Measurements from ENCODE around the gene PSENEN. TPM values are rescaled to one million over a fixed set of nuclear protein-coding genes. Genes with fewer than 3 reads are reported as not detected.
A peak's percentile ranks its signal among the peaks of the same experiment; 100 is the strongest.

The PSENEN gene
- total and polyA plus RNA-seq, 7 donors = 34.7 to 116 (median 41.0) TPM

DNA sequence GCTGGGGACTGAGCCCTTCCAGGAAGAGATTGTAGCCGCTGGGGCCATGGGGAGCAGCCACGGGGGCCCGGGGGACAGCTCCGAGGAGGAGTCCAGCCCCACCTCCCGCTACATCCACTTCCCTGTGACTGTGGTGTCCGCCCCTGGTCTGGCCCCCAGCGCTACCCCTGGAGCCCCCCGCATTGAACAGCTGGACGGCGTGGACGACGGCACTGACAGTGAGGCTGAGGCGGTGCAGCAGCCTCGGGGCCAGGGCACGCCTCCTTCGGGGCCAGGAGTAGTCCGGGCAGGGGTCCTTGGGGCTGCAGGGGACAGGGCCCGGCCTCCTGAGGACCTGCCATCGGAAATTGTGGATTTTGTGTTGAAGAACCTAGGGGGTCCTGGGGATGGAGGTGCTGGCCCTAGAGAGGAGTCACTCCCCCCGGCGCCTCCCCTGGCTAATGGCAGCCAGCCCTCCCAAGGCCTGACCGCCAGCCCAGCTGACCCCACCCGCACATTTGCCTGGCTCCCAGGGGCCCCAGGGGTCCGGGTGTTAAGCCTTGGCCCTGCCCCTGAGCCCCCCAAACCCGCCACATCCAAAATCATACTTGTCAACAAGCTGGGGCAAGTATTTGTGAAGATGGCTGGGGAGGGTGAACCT, 12.8 kb upstream of the PSENEN start:
- Histone ChIP-seq H3K4me3 (no peak overlapping the region), H3K27ac (no peak overlapping the region), H3K27me3 (ENCODE audit: insufficient read depth in 3 of 3, low read length in 2 of 3) (no peaks in the 10 kb centered on the region), H3K36me3 (ENCODE audit: insufficient read depth in 1 of 2, low read depth in 1 of 2) (peaks cover 5 to 99% of the 10 kb centered on the region in 2 donors), H3K9me3 (no peaks in the 10 kb centered on the region), H3K4me1 (no peaks in the 10 kb centered on the region)
- TF ChIP-seq, protein P1, sequence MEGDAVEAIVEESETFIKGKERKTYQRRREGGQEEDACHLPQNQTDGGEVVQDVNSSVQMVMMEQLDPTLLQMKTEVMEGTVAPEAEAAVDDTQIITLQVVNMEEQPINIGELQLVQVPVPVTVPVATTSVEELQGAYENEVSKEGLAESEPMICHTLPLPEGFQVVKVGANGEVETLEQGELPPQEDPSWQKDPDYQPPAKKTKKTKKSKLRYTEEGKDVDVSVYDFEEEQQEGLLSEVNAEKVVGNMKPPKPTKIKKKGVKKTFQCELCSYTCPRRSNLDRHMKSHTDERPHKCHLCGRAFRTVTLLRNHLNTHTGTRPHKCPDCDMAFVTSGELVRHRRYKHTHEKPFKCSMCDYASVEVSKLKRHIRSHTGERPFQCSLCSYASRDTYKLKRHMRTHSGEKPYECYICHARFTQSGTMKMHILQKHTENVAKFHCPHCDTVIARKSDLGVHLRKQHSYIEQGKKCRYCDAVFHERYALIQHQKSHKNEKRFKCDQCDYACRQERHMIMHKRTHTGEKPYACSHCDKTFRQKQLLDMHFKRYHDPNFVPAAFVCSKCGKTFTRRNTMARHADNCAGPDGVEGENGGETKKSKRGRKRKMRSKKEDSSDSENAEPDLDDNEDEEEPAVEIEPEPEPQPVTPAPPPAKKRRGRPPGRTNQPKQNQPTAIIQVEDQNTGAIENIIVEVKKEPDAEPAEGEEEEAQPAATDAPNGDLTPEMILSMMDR (IDR thresholded peaks at IDR 0.05) = no peak
- no peak for DNase-seq
- intact Hi-C loops (cut with DNase I) = no loop called here
- whole genome bisulfite sequencing, 3 donors = 84 to 89% (median 84%) methylated on average over 24 to 25 of the region's 25 CpGs
- ATAC-seq = no peak

DNA sequence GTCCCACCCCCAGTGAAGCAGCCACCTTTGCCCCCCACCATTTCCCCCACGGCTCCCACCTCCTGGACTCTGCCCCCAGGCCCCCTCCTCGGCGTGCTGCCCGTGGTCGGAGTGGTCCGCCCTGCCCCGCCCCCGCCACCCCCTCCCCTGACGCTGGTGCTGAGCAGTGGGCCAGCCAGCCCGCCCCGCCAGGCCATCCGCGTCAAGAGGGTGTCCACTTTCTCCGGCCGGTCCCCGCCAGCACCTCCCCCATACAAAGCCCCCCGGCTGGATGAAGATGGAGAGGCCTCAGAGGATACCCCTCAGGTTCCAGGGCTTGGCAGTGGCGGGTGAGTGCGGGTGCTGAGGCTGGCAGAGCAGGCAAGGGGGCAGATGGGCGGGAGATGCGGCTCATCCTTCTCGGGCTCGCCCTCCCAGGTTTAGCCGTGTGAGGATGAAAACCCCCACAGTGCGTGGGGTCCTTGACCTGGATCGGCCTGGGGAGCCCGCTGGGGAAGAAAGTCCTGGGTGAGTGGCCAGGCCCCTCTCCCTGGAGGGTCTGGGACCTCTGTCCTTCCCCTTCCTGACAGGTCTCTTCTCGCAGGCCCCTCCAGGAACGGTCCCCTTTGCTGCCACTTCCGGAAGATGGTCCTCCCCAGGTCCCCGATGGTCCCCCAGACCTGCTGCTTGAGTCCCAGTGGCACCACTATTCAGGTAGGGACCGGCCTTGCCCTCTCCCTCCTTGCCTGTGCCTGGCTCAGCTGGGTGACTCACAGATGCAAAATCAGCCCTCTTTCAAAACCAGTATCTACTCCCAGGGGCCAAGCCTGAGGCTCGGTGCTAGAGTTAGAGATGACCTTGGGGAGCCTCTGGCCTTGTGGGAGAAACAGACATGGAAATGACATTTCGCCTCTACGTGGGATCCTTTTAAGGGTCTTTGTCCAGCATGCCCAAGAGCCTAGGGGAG, 12.0 kb upstream of the PSENEN start:
- peaks cover 5 to 99% of the 10 kb centered on the region in 2 donors for H3K36me3 ChIP-seq (ENCODE audit: insufficient read depth in 1 of 2, low read depth in 1 of 2)
- H3K27ac ChIP-seq = no peak overlapping the region
- DNase-seq = no peak
- TF ChIP-seq, protein P1 (IDR thresholded peaks at IDR 0.05) = no peak
- no peaks in the 10 kb centered on the region for H3K4me1 ChIP-seq
- H3K9me3 ChIP-seq = no peaks in the 10 kb centered on the region
- intact Hi-C loops (cut with DNase I) = no loop called here
- no peaks in the 10 kb centered on the region for H3K27me3 ChIP-seq (ENCODE audit: insufficient read depth in 3 of 3, low read length in 2 of 3)
- 88 to 91% (median 90%) methylated on average over 24 to 35 of the region's 35 CpGs for WGBS, 3 donors
- ATAC-seq = peak in 2 of 4 donors; percentile 24 to 30
- no peak overlapping the region for H3K4me3 ChIP-seq

DNA sequence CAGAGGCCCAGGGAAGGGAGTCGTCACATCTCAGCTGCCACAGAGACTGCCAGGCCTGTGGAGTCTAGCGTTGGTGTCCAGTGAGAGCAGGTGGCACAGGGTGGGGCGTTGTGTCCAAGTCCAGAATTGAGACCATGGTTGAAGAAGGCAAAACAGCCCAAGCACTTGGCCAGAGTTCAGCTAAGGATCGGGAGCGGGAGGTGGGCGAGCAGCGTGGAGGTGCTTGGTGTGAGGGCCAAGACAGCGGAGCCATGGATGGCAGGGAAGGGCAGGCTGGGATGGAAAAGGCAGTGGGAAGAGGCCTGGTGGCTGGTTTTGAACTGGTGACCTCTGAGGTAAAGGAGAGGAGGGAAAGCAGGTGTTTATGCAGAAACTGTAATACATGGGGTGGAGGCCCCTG, 11.2 kb upstream of the PSENEN start:
- intact Hi-C loops (cut with DNase I) = no loop called here
- no peak overlapping the region for H3K27ac ChIP-seq
- H3K4me1 ChIP-seq = no peaks in the 10 kb centered on the region
- no peak overlapping the region for H3K4me3 ChIP-seq
- no peak for ATAC-seq
- TF ChIP-seq, protein P1 (IDR thresholded peaks at IDR 0.05) = no peak
- no peaks in the 10 kb centered on the region for H3K27me3 ChIP-seq (ENCODE audit: insufficient read depth in 3 of 3, low read length in 2 of 3)
- H3K9me3 ChIP-seq = no peaks in the 10 kb centered on the region
- WGBS, 3 donors = 84 to 90% (median 88%) methylated on average over 8 of the region's 8 CpGs
- peaks cover 3 to 99% of the 10 kb centered on the region in 2 donors for H3K36me3 ChIP-seq (ENCODE audit: insufficient read depth in 1 of 2, low read depth in 1 of 2)
- no peak for DNase-seq

DNA sequence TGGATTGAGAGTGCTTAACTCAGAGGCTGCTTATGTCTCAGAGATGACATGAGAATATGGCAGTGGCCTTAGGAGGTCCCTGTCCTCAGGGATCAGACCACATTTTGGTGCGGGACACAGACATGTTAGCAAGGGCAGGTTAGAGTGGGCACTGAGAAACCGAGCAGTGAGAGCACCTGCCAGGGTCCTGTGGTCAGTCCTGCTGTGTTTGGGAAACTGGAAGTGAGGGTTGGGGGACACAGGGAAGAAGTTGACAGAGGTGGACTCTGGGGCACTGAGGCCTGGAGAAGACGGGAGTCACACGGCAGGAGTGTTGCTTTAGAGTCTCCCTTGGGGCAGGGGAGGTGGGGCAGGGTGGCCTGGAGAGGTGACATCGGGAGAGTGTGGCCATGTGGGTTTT, 10.6 kb upstream of the PSENEN start:
- no peaks in the 10 kb centered on the region for H3K9me3 ChIP-seq
- no peak overlapping the region for H3K27ac ChIP-seq
- no peak for DNase-seq
- TF ChIP-seq, protein P1 (IDR thresholded peaks at IDR 0.05) = no peak
- H3K36me3 ChIP-seq (ENCODE audit: insufficient read depth in 1 of 2, low read depth in 1 of 2) = peaks cover 0 to 93% of the 10 kb centered on the region in 2 donors
- 70 to 84% (median 73%) methylated on average over 5 of the region's 5 CpGs for WGBS, 3 donors
- intact Hi-C loops (cut with DNase I) = no loop called here
- no peak for ATAC-seq
- H3K4me3 ChIP-seq = no peak overlapping the region
- no peaks in the 10 kb centered on the region for H3K27me3 ChIP-seq (ENCODE audit: insufficient read depth in 3 of 3, low read length in 2 of 3)
- peaks cover 4% of the 10 kb centered on the region for H3K4me1 ChIP-seq

Measured in psoas muscle (tissue), 8 donors.